Measurements from ENCODE around the gene KCNMA1. TPM values are rescaled to one million over a fixed set of nuclear protein-coding genes. Genes with fewer than 3 reads are reported as not detected.
"Not testable (repeated sequence)": the region's sequence is repeated elsewhere in the genome, so short reads cannot be mapped to it uniquely, and the experiment has no call there.

KCNMA1 gene
- total RNA-seq = 100 to 1,000 TPM; 146 to 300 (median 265) TPM

DNA sequence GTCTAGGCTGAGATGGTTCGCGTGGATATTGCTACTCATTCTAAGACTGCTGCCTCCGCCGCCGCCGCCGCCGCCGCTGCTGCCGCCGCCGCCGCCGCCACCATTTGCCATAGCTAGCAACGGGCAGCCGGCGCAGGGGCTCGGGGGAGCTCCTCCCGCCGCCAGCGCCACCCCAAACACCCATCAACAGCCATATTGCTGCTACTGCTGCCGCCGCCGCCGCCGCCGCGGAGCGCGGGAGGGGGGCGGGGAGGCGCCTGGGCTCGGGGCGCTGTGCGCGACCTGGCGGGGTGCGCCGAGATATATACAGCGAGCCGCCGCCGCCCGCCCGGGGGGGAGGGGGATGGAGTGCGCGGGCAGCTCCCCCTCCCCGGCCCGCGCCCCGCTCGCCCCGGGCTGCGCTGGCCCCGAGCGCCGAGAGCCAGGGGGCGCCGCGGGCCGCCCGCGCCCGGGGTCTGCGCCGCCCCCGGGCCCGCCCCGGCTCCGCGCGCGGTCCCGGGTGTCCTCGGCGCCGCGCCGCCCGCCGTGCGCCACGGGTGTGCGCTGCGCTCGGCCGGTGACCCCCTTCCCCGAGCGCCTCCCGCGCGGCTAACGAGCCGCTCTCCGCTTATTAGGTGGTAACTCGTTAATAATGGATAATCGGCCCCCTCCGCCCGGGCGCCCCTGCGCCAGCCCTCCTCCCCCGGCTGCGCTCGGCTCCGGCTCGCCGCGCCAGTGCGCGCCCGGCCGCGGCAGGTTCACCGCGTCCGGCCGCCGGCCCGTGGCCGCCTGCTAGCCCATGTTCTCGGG lies at the start of gene KCNMA1:
TSS of gene KCNMA1 (minus strand) at position 277 of the 789 bp plus-strand sequence.
- H3K27me3 ChIP-seq = peaks cover 0 to 33% (median 0%) of the 10 kb centered on the region in 4 donors

DNA sequence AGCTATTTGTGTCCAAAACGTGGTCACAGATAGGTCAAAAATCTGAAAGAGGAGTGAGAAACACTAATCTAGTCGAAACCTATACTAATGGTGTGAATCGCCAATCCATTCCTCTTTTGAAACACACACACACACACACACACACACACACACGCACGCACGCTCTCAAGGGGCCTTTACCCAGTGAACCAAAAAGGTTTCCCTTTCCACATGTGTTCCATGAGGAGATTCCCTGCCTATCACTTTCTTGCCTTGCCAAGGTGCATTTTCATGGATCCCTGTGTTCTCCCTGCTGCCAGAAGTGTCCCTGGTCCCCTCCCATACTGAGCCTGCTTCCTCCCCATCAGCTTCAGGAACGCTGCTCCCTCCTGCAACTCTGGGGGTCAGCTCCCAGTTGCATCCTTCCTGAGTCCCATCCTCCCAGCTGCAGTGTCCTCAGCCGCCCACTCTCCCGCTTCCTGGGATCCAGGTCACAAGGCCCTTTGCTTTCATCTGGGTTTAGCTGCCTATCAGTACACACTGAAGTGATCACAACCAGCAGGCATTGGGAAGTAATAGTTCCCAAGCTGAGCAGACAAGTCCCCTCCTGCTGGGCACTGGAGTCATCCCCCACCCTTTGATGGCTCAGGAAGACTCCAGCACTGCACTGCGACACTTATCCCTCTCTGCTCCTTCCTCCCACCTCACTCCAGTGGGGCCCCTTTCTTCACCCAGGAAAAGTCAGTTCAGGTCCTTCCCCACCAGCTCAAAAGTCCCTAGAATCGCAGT lies 49.2 kb upstream of the KCNMA1 start:
- H3K4me3 ChIP-seq = no peak overlapping the region
- intact Hi-C loops (cut with DNase I) = no loop called here
- H3K27me3 ChIP-seq = peaks cover 0 to 11% (median 0%) of the 10 kb centered on the region in 4 donors
- no peaks in the 10 kb centered on the region for H3K36me3 ChIP-seq
- 84% methylated on average over 11 of the region's 11 CpGs for WGBS
- DNase-seq (ENCODE audit: extremely low spot score) = peak; percentile 53
- no peaks in the 10 kb centered on the region for H3K9me3 ChIP-seq
- TF ChIP-seq POLR2A (IDR thresholded peaks at IDR 0.05; ENCODE audit: low read depth) = no peak
- H3K27ac ChIP-seq (replicated peaks in 1 of 4) = no peak overlapping the region
- H3K4me1 ChIP-seq = no peaks in the 10 kb centered on the region

More for the DNA sequence above, at the start of gene KCNMA1:
- H3K4me1 ChIP-seq = peaks cover 7 to 83% (median 63%) of the 10 kb centered on the region in 4 donors
- H3K4me3 ChIP-seq = peak within 1 kb of the TSS; percentile 71 to 86 (median 78)
- WGBS = 0% methylated on average over 20 of the region's 121 CpGs
- TF ChIP-seq EP300 (IDR thresholded peaks at IDR 0.05) (no peak), POLR2AphosphoS5 (IDR thresholded peaks at IDR 0.05) (peak in 1 of 2 donors; percentile 39)
- TF ChIP-seq, protein P1, sequence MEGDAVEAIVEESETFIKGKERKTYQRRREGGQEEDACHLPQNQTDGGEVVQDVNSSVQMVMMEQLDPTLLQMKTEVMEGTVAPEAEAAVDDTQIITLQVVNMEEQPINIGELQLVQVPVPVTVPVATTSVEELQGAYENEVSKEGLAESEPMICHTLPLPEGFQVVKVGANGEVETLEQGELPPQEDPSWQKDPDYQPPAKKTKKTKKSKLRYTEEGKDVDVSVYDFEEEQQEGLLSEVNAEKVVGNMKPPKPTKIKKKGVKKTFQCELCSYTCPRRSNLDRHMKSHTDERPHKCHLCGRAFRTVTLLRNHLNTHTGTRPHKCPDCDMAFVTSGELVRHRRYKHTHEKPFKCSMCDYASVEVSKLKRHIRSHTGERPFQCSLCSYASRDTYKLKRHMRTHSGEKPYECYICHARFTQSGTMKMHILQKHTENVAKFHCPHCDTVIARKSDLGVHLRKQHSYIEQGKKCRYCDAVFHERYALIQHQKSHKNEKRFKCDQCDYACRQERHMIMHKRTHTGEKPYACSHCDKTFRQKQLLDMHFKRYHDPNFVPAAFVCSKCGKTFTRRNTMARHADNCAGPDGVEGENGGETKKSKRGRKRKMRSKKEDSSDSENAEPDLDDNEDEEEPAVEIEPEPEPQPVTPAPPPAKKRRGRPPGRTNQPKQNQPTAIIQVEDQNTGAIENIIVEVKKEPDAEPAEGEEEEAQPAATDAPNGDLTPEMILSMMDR (IDR thresholded peaks at IDR 0.05) = peak in 1 of 3 experiments; percentile 9
- H3K9me3 ChIP-seq = no peaks in the 10 kb centered on the region
- H3K36me3 ChIP-seq = no peaks in the 10 kb centered on the region
- DNase-seq (ENCODE audit: extremely low spot score) = no peak
- peak within 1 kb of the TSS; percentile 87 to 93 (median 92) for H3K27ac ChIP-seq (replicated peaks in 1 of 4)
- intact Hi-C loops (cut with DNase I) = loop anchor here (2.0 kb wide), 1 partner anchor 245 kb away; no protein-coding TSS in a partner anchor

DNA sequence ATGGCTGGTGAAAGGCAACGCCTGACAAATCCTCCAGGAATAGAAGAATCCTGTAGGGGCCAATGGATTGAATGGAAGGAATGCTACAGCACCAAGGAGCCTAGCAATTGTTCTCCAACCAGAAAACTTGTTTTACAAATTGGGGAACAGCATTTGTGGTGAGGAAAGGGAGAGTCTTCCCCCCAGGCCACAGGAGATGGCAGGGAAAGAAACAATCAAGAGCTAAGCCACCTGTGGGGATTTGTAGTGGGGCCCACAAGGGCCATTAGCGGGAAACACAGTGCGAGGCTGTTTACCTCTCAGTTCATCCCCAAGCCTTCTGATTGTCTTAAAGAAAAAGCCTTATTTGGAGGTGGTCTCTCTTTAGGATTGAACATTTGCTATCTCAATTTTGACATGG lies 48.5 kb upstream of the KCNMA1 start:
- DNase-seq (ENCODE audit: extremely low spot score) = peak; percentile 82
- no peak overlapping the region for H3K4me3 ChIP-seq
- no peaks in the 10 kb centered on the region for H3K36me3 ChIP-seq
- H3K9me3 ChIP-seq = no peaks in the 10 kb centered on the region
- intact Hi-C loops (cut with DNase I) = no loop called here
- H3K27me3 ChIP-seq = peaks cover 0 to 11% (median 0%) of the 10 kb centered on the region in 4 donors
- WGBS = 78% methylated on average over 3 of the region's 3 CpGs
- no peaks in the 10 kb centered on the region for H3K4me1 ChIP-seq
- no peak overlapping the region for H3K27ac ChIP-seq (replicated peaks in 1 of 4)
- TF ChIP-seq POLR2A (IDR thresholded peaks at IDR 0.05; ENCODE audit: low read depth) (no peak), POLR2AphosphoS5 (IDR thresholded peaks at IDR 0.05) (no peak), EP300 (IDR thresholded peaks at IDR 0.05) (no peak)
- TF ChIP-seq, protein P1 (IDR thresholded peaks at IDR 0.05) = no peak

DNA sequence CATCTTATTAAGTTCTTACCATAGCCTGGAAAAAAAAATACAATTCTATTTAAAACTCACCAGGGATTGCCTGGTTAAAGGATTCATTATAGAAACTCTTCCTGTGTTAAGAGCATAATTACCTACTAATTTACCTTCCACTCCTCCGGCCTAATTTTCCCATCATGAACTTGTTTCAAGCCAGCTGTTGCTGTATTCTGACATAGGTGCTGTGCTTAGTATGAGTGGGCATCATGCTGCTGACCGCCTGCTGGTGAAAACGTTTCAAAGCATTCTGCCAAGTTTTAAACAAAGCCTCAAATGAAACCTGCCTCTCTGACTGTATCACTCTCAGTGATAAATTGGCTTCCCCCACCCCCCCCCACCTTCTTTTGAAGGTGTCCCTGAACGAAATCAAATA lies 47.8 kb upstream of the KCNMA1 start:
- Histone ChIP-seq H3K27ac (replicated peaks in 1 of 4) (no peak overlapping the region), H3K4me1 (no peaks in the 10 kb centered on the region), H3K4me3 (no peak overlapping the region), H3K36me3 (no peaks in the 10 kb centered on the region), H3K9me3 (no peaks in the 10 kb centered on the region), H3K27me3 (peaks cover 0 to 11% (median 0%) of the 10 kb centered on the region in 4 donors)
- 68% methylated on average over 4 of the region's 4 CpGs for WGBS
- DNase-seq (ENCODE audit: extremely low spot score) = no peak
- intact Hi-C loops (cut with DNase I) = no loop called here
- no peak for TF ChIP-seq POLR2A (IDR thresholded peaks at IDR 0.05; ENCODE audit: low read depth)
- no peak for TF ChIP-seq EP300 (IDR thresholded peaks at IDR 0.05)
- TF ChIP-seq, protein P1 (IDR thresholded peaks at IDR 0.05) = no peak
- TF ChIP-seq POLR2AphosphoS5 (IDR thresholded peaks at IDR 0.05) = no peak

DNA sequence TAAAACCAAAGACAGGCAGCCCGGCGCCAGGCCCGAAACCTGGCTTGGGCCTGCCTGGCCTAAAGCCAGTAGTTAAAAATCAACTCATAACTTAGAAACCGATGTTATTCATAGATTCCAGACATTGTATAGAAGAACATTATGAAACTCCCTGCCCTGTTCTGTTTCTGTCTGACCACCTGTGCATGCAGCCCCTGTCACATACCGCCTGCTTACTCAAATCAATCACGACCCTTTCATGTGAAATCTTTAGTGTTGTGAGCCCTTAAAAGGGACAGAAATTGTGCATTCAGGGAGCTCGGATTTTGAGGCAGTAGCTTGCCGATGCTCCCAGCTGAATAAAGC lies 45.5 kb upstream of the KCNMA1 start:
- DNase-seq (ENCODE audit: extremely low spot score) = peak; percentile 53
- 82% methylated on average over 8 of the region's 8 CpGs for WGBS
- H3K27me3 ChIP-seq; H3K9me3 ChIP-seq; H3K4me1 ChIP-seq; H3K4me3 ChIP-seq; H3K36me3 ChIP-seq; intact Hi-C loops (cut with DNase I); H3K27ac ChIP-seq (replicated peaks in 1 of 4): not testable (repeated sequence)
